ENCODE data around the gene ALDH1A3.

ALDH1A3 gene

GRCh38 chr15:100836501-100836900, 43.1 kb upstream of the ALDH1A3 start:
- TF ChIP-seq CTCF (IDR thresholded peaks at IDR 0.05; ENCODE audit: low read depth, low read length), result no peak
- DNase-seq (ENCODE audit: extremely low read depth, low read depth), result no peak

- DNase-seq (ENCODE audit: extremely low read depth, low read depth), result no peak
- no peak for TF ChIP-seq CTCF (IDR thresholded peaks at IDR 0.05; ENCODE audit: low read depth, low read length)
Measured at GRCh38 chr15:100841426-100841825, 38.2 kb upstream of the ALDH1A3 start.

GRCh38 chr15:100842756-100843730, 36.6 kb upstream of the ALDH1A3 start:
- peak; percentile 73 for DNase-seq (ENCODE audit: extremely low read depth, low read depth)

GRCh38 chr15:100844167-100844566, 35.5 kb upstream of the ALDH1A3 start:
- no peak for DNase-seq (ENCODE audit: extremely low read depth, low read depth)
- TF ChIP-seq CTCF (IDR thresholded peaks at IDR 0.05; ENCODE audit: low read depth, low read length), result no peak

More at GRCh38 chr15:100842756-100843730, 36.6 kb upstream of the ALDH1A3 start:
- no peak for TF ChIP-seq CTCF (IDR thresholded peaks at IDR 0.05; ENCODE audit: low read depth, low read length)

- no peak for TF ChIP-seq CTCF (IDR thresholded peaks at IDR 0.05; ENCODE audit: low read depth, low read length)
- no peak for DNase-seq (ENCODE audit: extremely low read depth, low read depth)
Measured at GRCh38 chr15:100844778-100845177, 34.9 kb upstream of the ALDH1A3 start.

- TF ChIP-seq CTCF (IDR thresholded peaks at IDR 0.05; ENCODE audit: low read depth, low read length), result no peak
Measured at GRCh38 chr15:100847194-100847593, 32.4 kb upstream of the ALDH1A3 start.

More at GRCh38 chr15:100847194-100847593, 32.4 kb upstream of the ALDH1A3 start:
- DNase-seq (ENCODE audit: extremely low read depth, low read depth), result no peak

Measured in AG09319 (cell line).